KOPT-K1 (cell line): ENCODE results near the gene COX5A.
"Not testable (repeated sequence)": the region's sequence is repeated elsewhere in the genome, so short reads cannot be mapped to it uniquely, and the experiment has no call there.

ENCODE experiments used
- H3K27ac ChIP-seq: fragments of 200-600 bp; sonication (generic); 2 replicates; pipeline ENCODE4 v1.5.1; 2016; ENCODE audit warnings: antibody characterized with exemption, mild to moderate bottlenecking, low read depth, low read length; ENCODE audit not compliant: poor library complexity, severe bottlenecking
- H3K36me3 ChIP-seq: fragments of 200-600 bp; sonication (generic); 2 replicates; pipeline ENCODE4 v1.5.1; 2017; ENCODE audit warnings: antibody characterized with exemption, mild to moderate bottlenecking, low read length, moderate library complexity; ENCODE audit not compliant: insufficient read depth
- H3K9me3 ChIP-seq: fragments of 200-600 bp; sonication (generic); 2 replicates; pipeline ENCODE4 v1.5.1; 2017; ENCODE audit warnings: antibody characterized with exemption, low read length, mild to moderate bottlenecking; ENCODE audit not compliant: insufficient read depth, poor library complexity, severe bottlenecking

COX5A gene

DNA sequence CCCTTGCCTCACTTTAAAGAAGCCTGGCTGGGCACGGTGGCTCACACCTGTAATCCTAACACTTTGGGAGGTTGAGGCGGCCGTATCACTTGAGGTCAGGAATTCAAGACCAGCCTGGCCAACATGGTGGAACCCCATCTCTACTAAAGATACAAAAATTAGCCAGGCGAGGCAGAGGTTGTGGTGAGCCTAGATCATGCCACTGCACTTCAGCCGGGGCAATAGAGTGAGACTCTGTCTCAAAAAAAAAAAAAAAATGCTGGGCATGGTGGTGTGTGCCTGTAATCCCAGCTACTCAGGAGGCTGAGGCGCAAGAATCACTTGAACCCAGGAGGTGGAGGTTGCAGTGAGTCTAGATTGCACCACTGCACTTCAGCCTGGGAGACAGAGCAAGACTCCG lies 43.5 kb downstream of the COX5A start:
- H3K9me3 ChIP-seq, H3K27ac ChIP-seq: not testable (repeated sequence)
- peaks cover 60% of the 10 kb centered on the region; the same call in 1 of the 2 replicates for H3K36me3 ChIP-seq

DNA sequence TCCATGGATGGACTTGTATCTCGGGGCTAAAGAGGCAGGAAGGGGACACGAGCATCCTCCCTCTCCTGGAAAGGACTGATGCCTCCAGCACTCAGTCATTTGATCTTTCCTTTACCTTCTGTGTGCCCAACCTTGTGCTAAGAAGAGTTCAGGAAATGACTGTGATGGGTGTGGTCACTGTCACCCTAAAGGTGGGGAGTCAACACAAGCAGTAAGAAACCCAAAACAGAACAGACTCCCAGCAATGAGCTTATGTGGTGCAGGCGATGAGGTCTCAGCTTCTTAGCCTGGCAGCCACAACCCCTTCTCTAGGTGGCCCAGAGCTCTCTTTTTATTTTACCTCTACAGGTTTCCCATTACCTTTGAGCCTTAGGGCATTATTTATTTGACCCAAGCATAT lies 44.2 kb downstream of the COX5A start:
- no peak overlapping the region for H3K27ac ChIP-seq
- no peaks in the 10 kb centered on the region for H3K9me3 ChIP-seq
- H3K36me3 ChIP-seq: peaks cover 54% of the 10 kb centered on the region; the same call in 1 of the 2 replicates

DNA sequence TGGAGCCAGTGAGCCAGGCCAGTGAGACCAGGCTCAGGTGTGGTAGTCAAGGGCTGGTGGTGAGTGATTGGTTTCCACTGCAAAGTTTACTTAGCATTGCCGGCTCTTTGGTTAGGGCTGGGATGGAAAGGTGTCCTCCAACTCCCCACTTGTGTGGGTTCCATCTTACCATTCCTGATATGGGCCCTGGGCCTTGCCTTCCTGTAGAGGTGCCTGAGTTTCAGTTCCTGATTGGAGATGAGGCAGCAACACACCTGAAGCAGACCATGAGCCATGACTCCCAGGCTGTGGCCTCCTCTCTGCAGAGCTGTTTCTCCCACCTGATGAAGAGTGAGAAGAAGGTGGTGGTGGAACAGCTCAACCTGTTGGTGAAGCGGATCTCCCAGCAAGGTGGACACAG lies 44.9 kb downstream of the COX5A start:
- no peak overlapping the region for H3K27ac ChIP-seq
- H3K9me3 ChIP-seq: no peaks in the 10 kb centered on the region
- peaks cover 48% of the 10 kb centered on the region; the same call in 1 of the 2 replicates for H3K36me3 ChIP-seq

DNA sequence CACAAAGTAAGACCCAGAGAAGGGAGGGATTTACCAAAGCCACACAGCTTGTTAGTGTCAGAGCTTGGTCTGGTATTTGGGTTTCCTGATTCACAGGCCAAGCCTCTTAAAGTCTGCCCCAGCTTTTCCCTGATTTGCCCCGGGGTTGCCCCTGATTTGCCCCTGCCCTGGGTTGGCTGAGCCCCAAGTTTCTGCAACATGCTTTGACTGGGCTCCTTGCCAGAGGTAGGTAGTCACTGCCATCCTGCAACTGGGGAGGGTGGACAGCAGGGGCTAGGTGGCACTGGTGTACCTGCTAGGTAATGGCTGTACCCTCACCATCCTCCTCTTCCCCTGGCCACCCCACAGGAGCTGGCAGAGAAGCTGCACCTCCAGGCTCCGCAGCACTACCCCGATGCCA lies 45.6 kb downstream of the COX5A start:
- H3K27ac ChIP-seq: no peak overlapping the region
- peaks cover 41% of the 10 kb centered on the region; the same call in 1 of the 2 replicates for H3K36me3 ChIP-seq
- no peaks in the 10 kb centered on the region for H3K9me3 ChIP-seq

DNA sequence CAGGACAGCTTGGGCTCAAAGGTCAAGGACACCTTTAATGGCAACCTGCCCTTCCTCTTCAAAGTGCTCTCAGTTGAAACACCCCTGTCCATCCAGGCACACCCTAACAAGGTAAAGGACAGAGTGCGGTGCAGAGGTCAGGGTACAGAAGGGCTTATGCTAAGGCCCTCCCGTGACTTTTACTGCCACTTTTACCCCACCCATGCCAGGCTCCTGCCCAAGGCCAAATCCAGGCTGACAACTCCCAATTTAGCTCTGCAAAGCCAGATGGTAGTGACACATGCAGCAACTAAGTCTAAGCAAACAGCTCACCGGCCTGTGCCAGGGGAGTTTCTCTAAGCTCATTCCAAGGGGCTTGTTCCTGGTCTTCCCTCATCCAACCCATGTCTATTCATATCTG lies 46.4 kb downstream of the COX5A start:
- H3K9me3 ChIP-seq: no peaks in the 10 kb centered on the region
- no peak overlapping the region for H3K27ac ChIP-seq
- H3K36me3 ChIP-seq: peaks cover 33% of the 10 kb centered on the region; the same call in 1 of the 2 replicates

DNA sequence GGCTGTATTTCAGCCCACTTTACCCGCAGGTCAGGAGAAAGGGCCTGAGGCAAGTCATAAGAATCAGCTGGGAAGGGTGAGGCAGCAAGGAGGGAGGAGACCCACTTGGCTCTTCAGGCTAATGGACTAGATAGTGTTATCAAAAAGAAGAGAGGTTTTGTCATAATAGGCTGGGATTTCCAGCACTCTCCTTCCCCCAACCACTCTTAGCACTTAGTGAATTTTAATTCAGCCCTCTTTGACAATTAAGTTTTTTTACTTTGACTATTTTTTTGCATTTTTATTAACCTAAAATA lies 47.3 kb downstream of the COX5A start:
- Histone ChIP-seq H3K9me3 (no peaks in the 10 kb centered on the region), H3K36me3 (peaks cover 24% of the 10 kb centered on the region; the same call in 1 of the 2 replicates), H3K27ac (peak overlapping the region; percentile 57)

DNA sequence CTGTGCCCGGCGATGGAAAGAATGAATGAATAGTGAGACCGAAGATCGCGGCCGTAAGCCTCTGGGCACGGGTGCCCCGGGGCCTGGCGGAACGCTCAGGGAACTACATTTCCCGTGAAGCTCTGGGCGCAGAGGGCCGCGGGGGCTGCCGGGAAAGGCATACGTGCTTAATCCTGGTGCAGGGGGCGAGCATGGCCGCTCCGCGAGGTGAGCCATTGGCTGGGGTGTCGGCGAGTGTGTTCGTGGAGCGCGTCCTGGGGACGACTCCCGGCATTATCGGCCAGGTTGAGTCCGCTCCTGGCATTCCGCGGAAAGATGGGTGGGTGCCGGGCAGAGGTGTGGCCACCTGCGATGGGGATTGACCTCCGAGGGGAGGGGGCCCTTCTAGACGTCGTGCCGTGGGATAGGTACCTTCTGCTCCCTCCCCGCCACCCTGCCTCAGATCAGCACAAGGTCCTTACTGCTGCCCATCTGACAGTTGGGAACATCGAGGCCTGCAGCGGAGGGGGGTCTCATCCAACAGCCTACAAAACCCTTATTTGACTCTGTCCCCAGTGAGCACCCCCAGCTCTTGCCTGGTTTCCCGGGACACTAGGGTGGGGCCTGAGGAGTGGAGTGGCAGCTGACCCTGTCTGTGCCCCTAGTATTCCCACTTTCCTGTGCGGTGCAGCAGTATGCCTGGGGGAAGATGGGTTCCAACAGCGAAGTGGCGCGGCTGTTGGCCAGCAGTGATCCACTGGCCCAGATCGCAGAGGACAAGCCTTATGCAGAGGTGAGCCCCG lies 47.8 kb downstream of the COX5A start, which contains the start of gene MPI:
MPI (plus strand) TSS at position 160 of the 782 bp plus-strand sequence; CDS start at position 192, 32 bp downstream.
- Histone ChIP-seq H3K36me3 (peaks cover 24% of the 10 kb centered on the region; the same call in 1 of the 2 replicates), H3K9me3 (no peaks in the 10 kb centered on the region), H3K27ac (peak within 1 kb of the TSS; percentile 57)

DNA sequence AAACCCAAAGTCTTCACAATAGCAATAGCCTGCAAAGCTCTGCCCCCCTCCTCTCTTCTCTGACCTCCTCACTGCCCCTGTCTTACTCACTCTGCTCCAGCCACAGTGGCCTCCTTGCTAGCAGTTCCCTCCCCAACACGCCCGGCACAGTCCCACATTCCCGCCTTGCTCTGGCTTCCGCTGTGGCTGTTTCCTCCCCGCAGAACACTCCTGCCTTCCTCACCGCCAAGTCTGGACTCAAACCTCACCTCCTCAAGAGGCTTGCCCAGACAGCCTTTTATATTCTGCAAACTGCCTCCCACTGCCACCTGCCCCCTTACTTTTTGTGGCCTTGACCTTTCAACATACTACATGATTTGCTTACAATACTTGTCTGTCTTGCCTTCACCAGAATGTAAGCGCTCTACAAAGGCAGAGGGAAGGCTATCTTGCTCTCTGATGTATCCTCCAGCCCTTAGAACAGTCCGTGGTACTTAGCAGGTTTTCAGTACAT lies 48.4 kb downstream of the COX5A start:
- H3K27ac ChIP-seq: peak overlapping the region; percentile 57
- H3K9me3 ChIP-seq: no peaks in the 10 kb centered on the region
- peaks cover 24% of the 10 kb centered on the region; the same call in 1 of the 2 replicates for H3K36me3 ChIP-seq

DNA sequence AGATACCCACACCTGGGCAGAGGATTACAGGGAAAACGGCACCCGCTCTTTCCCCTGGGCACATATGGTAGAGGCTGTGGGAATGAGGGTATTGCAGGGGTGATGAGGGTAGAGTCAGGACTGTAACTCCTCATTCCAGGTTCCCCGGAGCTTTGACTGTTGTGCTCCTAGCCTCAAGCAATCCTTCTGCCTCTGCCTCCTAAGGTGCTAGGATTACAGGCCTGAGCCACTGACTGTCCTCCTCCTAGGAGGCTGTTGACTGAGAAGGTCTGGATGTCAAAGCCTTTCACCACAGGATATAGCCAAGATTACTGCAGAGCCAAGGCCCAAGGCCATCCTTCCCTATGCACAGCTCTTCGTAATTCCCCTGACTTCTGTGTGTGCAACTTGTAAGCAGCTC lies 49.2 kb downstream of the COX5A start:
- peaks cover 22% of the 10 kb centered on the region; the same call in 1 of the 2 replicates for H3K36me3 ChIP-seq
- no peak overlapping the region for H3K27ac ChIP-seq
- no peaks in the 10 kb centered on the region for H3K9me3 ChIP-seq

DNA sequence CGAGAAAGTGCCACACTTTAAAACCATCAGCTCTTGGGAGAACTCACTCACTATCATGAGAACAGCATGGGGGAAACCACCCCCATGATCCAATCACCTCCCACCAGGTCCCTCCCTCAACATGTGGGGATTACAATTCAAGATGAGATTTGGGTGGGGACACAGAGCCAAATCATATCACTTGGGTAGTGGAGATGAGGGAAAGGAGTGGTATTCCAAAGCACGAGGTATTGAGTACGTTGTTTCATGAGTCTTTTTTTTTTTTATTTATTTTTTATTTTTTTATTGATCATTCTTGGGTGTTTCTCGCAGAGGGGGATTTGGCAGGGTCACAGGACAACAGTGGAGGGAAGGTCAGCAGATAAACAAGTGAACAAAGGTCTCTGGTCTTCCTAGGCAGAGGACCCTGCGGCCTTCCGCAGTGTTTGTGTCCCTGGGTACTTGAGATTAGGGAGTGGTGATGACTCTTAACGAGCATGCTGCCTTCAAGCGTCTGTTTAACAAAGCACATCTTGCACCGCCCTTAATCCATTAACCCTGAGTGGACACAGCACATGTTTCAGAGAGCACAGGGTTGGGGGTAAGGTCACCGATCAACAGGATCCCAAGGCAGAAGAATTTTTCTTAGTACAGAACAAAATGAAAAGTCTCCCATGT lies 50.2 kb downstream of the COX5A start:
- H3K9me3 ChIP-seq, H3K27ac ChIP-seq: not testable (repeated sequence)
- peaks cover 12% of the 10 kb centered on the region; the same call in 1 of the 2 replicates for H3K36me3 ChIP-seq

DNA sequence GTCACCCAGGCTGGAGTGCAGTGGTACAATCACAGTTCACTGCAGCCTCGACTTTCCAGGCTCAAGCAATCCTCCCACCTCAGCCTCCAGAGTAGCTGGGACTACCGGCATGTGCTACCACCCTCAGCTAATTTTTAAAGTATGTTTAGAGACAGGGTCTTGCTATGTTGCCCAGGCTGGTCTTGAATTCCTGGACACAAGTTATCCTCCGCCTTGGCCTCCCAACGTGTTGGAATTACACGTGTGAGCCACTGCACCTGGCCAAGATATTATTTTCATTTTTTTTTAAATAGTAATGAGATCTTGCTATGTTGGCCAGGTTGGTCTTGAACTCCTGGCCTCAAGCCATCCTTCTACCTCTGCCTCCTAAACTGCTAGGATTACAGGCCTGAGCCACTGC lies 52.4 kb downstream of the COX5A start:
- no peak overlapping the region for H3K27ac ChIP-seq
- H3K9me3 ChIP-seq: peaks cover 13% of the 10 kb centered on the region
- no peaks in the 10 kb centered on the region for H3K36me3 ChIP-seq

DNA sequence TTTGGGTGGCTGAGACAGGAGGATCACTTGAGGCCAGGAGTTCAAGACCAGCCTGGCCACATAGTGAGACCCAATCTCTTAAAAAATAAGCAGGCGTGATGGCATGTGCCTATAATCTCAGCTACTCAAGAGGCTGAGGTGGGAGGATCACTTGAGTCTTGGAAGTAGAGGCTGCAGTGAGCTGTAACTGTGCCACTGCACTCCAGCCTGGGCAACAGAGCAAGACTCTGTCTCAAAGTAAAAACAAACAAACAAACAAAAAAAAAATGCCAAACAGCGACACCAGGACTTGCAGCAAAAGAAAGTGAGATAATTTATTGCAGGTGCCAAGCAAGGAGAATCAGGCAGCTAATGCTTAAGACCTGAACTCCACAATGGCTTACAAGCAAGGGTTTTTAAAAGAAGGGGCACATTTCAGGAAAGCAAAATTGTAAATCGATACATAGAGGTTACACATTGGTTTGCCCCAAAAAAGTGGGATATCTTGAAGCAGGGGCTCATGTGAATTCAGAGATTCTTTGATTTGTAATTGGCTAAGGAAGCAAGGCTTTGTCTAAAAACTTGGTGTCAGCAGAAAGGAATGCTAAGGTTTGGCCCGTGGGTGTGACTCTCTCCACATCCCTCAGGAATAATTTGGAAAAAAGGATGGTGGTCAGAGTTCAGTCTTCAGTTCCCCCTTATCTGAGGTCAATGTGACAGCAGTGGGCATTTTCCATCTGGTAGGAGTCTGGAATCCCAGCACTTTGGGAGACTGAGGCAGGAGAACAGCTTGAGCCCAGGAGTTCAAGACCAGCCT lies 53.2 kb downstream of the COX5A start:
- Histone ChIP-seq H3K9me3 (peaks cover 13% of the 10 kb centered on the region), H3K27ac (no peak overlapping the region), H3K36me3 (no peaks in the 10 kb centered on the region)

DNA sequence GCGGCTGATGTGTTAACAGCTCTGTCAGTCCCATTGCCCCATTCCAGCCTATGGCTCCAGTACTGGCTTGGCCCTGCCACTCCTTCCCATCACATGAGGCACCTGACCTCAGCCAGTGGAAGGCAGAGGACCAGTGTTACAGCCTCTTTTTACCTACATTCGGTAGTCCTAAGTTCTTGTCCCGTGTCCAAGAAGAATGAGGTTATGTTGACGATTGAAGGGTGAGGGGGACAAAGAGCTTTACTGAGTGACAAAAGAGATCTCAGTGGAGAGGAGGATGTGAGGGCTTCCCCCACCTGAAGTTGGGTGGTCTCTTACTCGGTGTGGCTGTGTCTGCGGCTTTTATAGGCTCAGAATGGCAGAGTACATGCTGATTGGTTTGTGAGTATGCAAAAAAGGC lies 55.3 kb downstream of the COX5A start:
- no peak overlapping the region for H3K27ac ChIP-seq
- H3K9me3 ChIP-seq: peaks cover 13% of the 10 kb centered on the region
- no peaks in the 10 kb centered on the region for H3K36me3 ChIP-seq

DNA sequence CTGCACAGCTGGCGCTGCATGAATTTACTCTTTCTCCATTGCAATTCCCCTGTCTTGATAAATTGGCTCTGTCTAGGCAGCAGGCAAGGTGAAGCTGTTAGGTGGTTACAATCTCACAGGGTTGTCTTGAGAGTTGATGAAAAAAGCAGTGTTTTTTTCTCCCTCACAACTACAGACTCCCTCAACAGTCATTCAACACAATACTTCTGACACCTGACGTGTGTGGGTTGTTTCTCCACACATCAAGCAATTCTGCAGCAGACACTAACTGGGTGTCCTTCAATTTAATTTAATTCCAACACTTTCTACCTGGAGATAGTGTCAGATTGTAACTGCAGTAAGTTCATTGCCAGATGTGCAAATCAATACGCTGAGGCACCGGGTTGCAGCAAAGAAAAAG lies 59.6 kb downstream of the COX5A start:
- no peak overlapping the region for H3K27ac ChIP-seq
- no peaks in the 10 kb centered on the region for H3K36me3 ChIP-seq
- peaks cover 13% of the 10 kb centered on the region for H3K9me3 ChIP-seq
